ENCODE results near the gene JPT1.
A peak's percentile ranks its signal among the peaks of the same experiment; 100 is the strongest.

- TF ChIP-seq POLR2AphosphoS5 (IDR thresholded peaks at IDR 0.05; ENCODE audit: low read depth, low read length) (0 out of 2 replicates have a peak, but pooled peaks have one; percentile 5), POLR2A (IDR thresholded peaks at IDR 0.05; ENCODE audit: low read depth, low read length) (no peak)
Observed at GRCh38 chr17:75181608-75182318, 27.5 kb upstream of the JPT1 start.
